ENCODE measurements around the gene PDZD4.

PDZD4 gene

GRCh38 chrX:153782871-153783270, 47.5 kb downstream of the PDZD4 start:
- no peak for DNase-seq

- no peak for DNase-seq
Observed at GRCh38 chrX:153782313-153782712, 48.0 kb downstream of the PDZD4 start.

DNA sequence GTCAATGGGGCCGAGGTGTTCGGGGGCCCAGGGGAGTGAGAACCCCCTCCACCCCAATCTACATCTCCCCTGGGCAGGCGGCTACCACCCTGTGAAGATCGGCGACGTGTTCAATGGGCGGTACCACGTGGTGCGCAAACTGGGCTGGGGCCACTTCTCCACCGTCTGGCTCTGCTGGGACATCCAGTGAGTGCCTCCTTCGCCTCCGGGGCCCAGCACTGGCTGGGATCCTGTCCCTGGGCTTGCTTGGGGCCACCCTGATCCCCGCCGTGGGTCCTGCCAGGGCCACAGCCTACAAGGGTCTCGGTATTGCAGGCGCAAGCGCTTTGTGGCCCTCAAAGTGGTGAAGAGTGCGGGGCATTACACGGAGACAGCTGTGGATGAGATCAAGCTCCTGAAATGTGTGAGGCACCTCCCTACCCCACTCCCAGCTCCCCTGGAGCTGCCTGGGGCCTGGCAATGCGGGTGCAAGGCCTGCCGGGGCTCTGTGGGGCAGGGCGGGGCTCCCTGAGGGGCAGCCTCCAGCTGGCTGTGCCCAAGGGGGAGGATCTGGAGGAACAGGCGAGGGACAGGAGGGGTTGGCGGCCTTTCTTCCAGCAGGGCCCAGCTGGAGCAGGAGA, 48.8 kb downstream of the PDZD4 start:
- no peak for DNase-seq

- DNase-seq, result no peak
Observed at GRCh38 chrX:153780678-153781427, 49.5 kb downstream of the PDZD4 start, which contains the start of gene SRPK3. TSS of gene SRPK3 (plus strand) at chrX:153781041. CDS start at chrX:153781087, 46 bp downstream.

DNA sequence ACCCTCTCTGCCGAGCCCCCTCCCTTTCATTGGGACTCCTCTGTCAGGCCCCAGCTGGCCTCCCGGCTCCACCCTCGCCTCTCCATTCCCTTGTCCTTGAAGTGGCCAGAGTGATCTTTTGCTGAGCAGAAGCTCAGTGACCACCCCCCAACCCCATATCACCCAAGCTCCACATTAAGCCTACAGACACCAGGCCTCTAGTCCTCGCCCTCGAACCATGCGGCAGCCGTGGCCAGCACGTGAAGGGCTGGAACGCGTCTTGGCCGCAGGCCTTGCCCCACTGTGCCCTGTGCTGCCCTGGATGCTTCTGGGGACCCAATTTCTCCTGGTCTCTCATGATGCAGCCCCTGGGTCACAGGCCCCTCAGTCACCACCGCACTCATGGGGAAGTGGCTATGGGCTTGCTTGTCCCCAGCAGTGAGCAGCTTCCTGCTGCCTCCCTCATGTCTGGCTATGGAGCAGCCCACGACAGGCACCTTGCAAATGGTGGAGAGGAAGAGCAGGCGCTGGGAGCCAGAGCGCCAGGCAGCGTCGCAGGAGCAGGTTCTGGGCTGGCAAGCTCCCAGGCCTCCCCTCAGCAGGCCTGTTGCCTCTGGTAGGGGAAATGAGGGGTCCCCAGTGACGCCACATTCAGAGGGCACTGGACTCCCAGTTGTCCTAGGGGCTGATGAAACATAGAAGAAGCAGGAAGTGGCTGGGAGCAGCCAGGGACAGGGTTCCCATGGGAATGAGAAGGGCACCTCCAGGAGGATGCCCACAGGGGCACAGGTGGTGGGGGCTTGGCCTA, 50.3 kb downstream of the PDZD4 start:
- DNase-seq, result no peak

DNA sequence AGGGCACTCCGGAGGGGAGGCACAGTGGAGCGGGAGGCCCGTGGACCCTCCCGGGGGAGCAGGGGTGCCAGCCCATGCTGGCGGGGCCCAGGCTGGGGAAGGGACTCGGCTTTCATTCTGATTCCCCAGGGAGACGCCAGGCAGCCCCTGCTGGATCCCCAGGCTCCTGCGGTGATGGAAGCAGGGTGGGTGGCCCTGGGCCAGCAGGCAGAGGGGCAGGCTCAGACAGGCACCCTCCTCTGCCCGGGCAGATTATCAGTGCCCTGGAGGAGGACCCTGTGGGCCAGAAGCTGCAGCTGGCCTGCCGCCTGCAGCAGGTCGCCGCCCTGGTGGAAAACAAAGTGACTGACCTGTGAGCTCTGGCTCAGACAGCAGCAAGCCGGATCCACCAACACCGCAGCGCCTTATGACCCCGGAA, 51.7 kb downstream of the PDZD4 start:
- no peak for DNase-seq

DNA sequence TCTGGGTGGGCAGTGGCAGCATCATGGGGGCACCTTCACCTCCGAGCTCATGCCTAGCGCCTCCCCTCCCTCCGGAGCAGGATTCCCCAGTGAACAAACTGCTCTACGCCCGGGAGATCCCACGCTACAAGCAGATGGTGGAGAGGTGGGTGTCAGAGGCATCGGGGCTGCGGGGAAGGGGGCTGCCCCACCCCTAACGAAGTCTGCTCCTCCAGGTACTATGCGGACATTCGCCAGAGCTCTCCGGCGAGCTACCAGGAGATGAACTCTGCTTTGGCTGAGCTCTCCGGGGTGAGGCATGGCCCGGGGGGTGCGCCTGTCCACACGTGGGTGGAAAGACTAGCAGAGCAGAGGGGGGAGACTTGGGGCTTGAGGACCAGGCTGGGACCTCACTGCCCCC, 52.2 kb downstream of the PDZD4 start:
- DNase-seq, result no peak

GRCh38 chrX:153777261-153778090, 52.9 kb downstream of the PDZD4 start:
- DNase-seq, result no peak

- DNase-seq, result no peak
Observed at GRCh38 chrX:153776611-153777045, 53.7 kb downstream of the PDZD4 start.

DNA sequence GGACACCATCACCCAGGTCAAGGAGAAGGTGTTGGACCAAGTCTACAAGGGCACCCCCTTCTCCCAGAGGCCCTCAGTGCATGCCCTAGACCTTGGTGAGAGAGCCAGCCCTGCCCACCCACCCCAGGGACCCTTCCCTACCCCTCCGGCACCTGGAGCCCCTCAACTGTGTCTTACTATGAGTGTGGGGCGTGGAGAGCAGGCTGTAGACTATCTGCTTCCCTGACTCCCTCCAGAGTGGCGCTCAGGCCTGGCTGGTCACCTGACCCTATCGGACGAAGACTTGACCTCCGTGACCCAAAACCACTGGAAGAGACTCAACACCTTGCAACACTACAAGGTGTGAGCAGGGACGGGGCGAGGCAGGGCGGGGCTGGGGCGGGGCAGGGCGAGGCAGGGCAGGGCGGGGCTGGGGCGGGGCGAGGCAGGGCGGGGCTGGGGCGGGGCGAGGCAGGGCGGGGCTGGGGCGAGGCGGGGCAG, 54.2 kb downstream of the PDZD4 start:
- DNase-seq, result no peak

DNA sequence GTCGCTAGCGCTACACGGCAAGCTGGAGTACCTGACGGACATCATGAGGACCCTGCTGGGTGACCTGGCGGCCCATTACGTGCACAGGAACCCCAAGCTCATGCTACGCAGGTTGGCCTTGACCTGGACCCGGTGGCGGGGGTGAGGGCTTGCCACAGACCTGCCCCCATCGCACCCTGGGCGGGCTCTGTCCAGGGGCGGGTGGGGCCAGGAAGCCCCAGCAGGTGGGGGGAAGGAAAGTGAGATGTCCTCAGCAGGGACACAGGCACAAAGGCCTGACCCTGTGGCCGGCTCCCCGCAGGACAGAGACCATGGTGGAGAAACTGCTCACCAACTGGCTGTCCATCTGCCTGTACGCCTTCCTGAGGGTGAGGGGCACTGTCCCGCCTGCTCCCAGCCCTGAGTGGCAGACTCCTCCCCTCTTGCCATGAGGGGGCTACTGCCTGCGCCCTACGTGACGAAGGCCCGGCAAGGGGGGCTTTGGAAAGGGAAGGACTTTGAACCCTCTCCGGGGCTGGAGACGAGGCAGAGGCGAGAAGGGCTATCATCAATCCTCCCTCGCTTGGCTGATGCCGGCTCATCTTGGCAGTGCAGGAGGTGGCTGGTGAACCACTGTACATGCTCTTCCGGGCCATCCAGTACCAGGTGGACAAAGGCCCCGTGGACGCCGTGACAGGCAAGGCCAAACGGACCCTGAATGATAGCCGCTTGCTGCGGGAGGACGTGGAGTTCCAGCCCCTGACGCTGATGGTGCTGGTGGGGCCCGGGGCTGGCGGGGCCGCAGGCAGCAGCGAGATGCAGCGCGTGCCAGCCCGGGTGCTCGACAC, 54.8 kb downstream of the PDZD4 start:
- no peak for DNase-seq

DNA sequence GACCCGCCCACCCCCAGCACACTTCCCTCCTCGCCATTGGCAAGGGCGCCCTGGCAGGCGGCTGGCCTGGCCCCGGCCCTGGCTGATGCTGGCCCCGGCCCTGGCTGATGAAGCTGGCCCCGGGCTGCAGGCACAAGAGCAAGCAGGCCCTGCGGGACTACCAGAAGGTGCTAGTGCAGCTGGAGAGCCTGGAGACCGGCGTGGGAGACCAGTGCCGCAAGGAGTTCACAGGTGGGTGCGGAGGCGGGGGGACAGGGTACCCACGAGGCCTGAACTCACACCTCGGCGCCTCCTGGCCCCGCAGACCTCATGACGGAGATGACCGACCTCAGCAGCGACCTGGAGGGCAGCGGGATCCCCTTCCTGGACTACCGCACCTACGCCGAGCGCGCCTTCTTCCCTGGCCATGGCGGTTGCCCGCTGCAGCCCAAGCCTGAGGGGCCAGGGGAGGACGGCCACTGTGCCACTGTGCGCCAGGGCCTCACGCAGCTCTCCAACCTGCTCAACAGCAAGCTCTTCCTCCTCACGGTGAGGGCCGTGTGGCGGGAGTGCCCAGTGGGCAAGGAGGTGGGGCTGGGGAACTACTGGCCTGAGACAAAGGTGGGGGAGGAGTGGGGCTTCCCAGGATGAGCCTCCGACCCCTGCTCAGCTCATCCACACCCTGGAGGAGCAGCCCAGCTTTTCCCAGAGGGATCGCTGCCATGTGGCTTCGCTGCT, 55.6 kb downstream of the PDZD4 start:
- no peak for DNase-seq

- no peak for DNase-seq
Observed at GRCh38 chrX:153773741-153774575, 56.4 kb downstream of the PDZD4 start.

- no peak for DNase-seq
Observed at GRCh38 chrX:153773218-153773611, 57.1 kb downstream of the PDZD4 start.

GRCh38 chrX:153772316-153773217, 57.8 kb downstream of the PDZD4 start:
- DNase-seq, result no peak

GRCh38 chrX:153771415-153772315, 58.7 kb downstream of the PDZD4 start:
- no peak for DNase-seq

GRCh38 chrX:153770601-153771414, 59.5 kb downstream of the PDZD4 start:
- no peak for DNase-seq
